ENCODE measurements around the gene STK31.
"Not testable (repeated sequence)": the region's sequence is repeated elsewhere in the genome, so short reads cannot be mapped to it uniquely, and the experiment has no call there.

The STK31 gene

DNA sequence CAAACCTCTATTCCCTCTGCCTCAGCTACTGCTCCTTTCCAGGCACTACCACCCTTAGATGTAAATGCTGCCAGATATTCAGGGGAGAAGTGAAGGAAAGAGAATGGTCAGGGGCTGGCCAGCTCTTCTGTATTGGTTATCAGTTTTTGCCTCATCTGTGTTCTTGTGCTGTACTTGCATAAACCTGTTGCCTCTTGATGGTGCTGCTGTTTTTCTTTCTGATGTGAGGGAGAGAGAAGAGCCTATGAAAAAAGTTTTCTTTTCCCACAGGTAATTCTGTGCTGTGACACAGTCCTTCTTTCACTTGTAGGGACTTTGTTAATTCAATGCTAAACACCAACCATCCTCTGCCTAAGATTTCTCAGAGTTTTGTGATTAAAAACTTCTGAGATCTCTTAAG is 57.5 kb downstream of the STK31 start:
- H3K36me3 ChIP-seq (ENCODE audit: control insufficient read depth, insufficient read depth, low read length), result no peaks in the 10 kb centered on the region
- no peak overlapping the region for H3K4me3 ChIP-seq (ENCODE audit: low read length)
- no peak overlapping the region for H3K9ac ChIP-seq (ENCODE audit: low read length)
- H3K9me3 ChIP-seq (ENCODE audit: control insufficient read depth, low read length), result no peaks in the 10 kb centered on the region
- no peaks in the 10 kb centered on the region for H3K27me3 ChIP-seq (ENCODE audit: control insufficient read depth, insufficient read depth, low read length)
- H3K4me1 ChIP-seq (ENCODE audit: control insufficient read depth, insufficient read depth, low read length), result peaks cover 3% of the 10 kb centered on the region

DNA sequence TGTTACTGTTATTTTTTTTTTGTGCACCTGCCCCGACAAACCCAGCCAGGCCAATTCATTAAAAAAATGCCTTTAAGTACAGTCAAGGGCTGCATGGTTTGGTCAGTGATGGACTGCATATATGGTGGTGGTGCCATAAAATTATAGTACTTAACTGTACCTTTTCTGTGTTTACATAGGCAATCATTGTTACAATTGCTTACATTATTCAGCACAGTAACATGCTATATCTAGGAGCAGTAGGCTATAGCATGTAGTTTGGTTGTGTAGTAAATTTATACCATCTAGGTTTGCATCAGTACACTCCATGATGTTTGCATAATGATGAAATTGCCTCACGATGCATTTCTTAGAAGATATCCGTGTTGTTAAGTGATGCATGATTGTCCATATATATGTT is 58.0 kb downstream of the STK31 start:
- no peaks in the 10 kb centered on the region for H3K36me3 ChIP-seq (ENCODE audit: control insufficient read depth, insufficient read depth, low read length)
- no peaks in the 10 kb centered on the region for H3K27me3 ChIP-seq (ENCODE audit: control insufficient read depth, insufficient read depth, low read length)
- H3K4me1 ChIP-seq (ENCODE audit: control insufficient read depth, insufficient read depth, low read length), result peaks cover 3% of the 10 kb centered on the region
- H3K9me3 ChIP-seq (ENCODE audit: control insufficient read depth, low read length), result no peaks in the 10 kb centered on the region
- no peak overlapping the region for H3K4me3 ChIP-seq (ENCODE audit: low read length)
- no peak overlapping the region for H3K9ac ChIP-seq (ENCODE audit: low read length)

DNA sequence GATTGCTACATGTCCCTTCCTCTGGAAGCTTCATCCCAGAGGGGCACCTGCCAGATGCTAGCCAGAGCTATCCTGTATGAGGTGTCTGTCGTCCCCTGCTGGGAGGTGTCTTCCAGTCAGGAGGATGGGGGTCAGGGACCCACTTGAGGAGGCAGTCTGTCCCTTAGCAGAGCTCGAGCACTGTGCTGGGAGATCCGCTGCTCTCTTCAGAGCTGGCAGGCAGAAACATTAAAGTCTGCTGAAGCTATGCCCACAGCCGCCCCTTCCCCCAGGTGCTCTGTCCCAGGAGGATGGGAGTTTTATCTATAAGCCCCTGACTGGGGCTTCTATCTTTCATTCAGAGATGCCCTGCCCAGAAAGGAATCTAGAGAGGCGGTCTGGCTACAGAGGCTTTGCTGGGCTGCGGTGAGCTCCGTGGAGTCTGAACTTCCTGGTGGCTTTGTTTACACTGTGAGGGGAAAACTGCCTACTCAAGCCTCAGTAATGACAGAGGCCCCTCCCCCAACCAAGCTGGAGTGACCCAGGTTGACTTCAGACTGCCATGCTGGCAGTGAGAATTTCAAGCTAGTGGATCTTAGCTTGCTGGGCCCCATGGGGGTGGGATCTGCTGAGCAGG is 69.3 kb downstream of the STK31 start:
- not testable (repeated sequence) for H3K9ac ChIP-seq (ENCODE audit: low read length); H3K4me3 ChIP-seq (ENCODE audit: low read length); H3K36me3 ChIP-seq (ENCODE audit: control insufficient read depth, insufficient read depth, low read length); H3K4me1 ChIP-seq (ENCODE audit: control insufficient read depth, insufficient read depth, low read length); H3K9me3 ChIP-seq (ENCODE audit: control insufficient read depth, low read length); H3K27me3 ChIP-seq (ENCODE audit: control insufficient read depth, insufficient read depth, low read length)

DNA sequence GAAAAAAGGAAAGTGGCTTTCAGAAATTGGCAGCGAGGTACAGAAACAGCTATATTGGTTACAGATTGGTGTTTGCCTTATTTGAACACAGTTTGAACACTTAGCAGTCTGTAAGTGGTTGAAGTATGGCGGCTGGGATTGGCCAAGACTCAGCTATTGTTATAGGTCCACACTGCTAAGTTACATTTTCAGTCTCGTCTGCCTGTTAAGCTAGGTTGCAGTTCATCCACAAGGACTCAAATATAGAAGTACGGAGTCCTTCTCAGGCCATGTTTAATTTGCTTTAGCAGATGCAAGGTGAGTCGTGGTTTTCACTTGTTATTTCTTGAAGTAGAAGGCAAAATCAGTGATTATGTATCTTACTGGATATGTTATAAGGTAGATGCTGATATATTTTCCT is 73.1 kb downstream of the STK31 start:
- no peaks in the 10 kb centered on the region for H3K36me3 ChIP-seq (ENCODE audit: control insufficient read depth, insufficient read depth, low read length)
- H3K27me3 ChIP-seq (ENCODE audit: control insufficient read depth, insufficient read depth, low read length), result no peaks in the 10 kb centered on the region
- H3K4me1 ChIP-seq (ENCODE audit: control insufficient read depth, insufficient read depth, low read length), result no peaks in the 10 kb centered on the region
- H3K9ac ChIP-seq (ENCODE audit: low read length), result no peak overlapping the region
- H3K9me3 ChIP-seq (ENCODE audit: control insufficient read depth, low read length), result no peaks in the 10 kb centered on the region
- no peak overlapping the region for H3K4me3 ChIP-seq (ENCODE audit: low read length)

DNA sequence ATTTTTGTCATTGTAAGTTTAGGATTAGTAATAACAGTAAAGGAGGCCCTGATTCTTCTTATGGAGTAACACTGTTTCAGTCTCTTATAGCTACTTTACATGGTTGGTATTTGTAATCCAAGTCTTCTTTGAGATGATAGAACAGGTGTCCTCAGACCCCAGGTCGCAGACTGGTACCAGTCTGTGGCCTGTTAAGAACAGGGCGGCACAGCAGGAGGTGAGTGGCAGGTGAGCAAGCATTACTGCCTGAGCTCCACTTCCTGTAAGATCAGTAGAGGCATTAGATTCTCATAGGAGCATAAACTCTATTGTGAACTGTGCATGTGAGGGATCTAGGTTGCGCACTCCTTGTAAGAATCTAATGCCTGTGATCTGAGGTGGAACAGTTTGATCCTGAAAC is 77.3 kb downstream of the STK31 start:
- H3K4me1 ChIP-seq (ENCODE audit: control insufficient read depth, insufficient read depth, low read length), result no peaks in the 10 kb centered on the region
- no peak overlapping the region for H3K4me3 ChIP-seq (ENCODE audit: low read length)
- no peaks in the 10 kb centered on the region for H3K36me3 ChIP-seq (ENCODE audit: control insufficient read depth, insufficient read depth, low read length)
- H3K9me3 ChIP-seq (ENCODE audit: control insufficient read depth, low read length), result no peaks in the 10 kb centered on the region
- H3K9ac ChIP-seq (ENCODE audit: low read length), result no peak overlapping the region
- H3K27me3 ChIP-seq (ENCODE audit: control insufficient read depth, insufficient read depth, low read length), result no peaks in the 10 kb centered on the region

DNA sequence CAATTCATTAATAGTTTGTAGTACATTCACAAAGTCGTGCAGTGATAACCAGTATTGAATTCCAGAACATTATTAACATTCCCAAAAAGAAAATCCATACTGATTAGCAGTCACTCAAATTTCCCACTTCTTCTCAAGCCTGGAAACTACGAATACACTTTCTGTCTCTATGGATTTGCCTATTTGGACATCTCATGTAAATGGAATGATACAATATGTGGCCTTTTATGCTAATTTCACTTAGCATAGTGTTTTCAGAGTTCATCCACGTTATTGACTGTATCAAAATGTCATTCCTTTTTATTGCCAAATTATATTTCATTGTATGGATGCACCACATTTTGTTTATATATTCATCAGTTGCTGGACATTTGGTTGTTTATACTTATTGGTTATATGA is 78.8 kb downstream of the STK31 start:
- Histone ChIP-seq H3K9me3 (ENCODE audit: control insufficient read depth, low read length) (no peaks in the 10 kb centered on the region), H3K27me3 (ENCODE audit: control insufficient read depth, insufficient read depth, low read length) (no peaks in the 10 kb centered on the region), H3K4me1 (ENCODE audit: control insufficient read depth, insufficient read depth, low read length) (no peaks in the 10 kb centered on the region), H3K9ac (ENCODE audit: low read length) (no peak overlapping the region), H3K4me3 (ENCODE audit: low read length) (no peak overlapping the region), H3K36me3 (ENCODE audit: control insufficient read depth, insufficient read depth, low read length) (no peaks in the 10 kb centered on the region)

DNA sequence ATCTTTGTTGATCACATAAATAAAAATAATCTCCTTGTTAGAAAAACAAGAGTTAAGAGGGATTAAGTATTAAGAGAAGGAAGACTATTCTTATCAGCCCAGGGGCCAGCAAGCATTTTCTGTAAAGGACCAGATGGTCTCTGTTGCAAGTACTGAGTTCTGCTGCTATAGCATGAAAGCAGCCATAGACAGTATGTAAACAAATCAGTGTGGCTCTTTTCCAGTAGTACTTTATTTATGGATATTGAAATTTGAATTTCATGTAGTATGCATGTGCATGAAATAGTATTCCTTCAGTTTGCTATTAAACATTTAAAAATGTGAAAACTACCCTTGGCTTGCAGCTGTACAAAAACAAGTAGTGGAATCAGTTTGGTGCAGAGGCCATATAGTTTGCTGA is 81.7 kb downstream of the STK31 start:
- no peaks in the 10 kb centered on the region for H3K9me3 ChIP-seq (ENCODE audit: control insufficient read depth, low read length)
- H3K4me3 ChIP-seq (ENCODE audit: low read length), result no peak overlapping the region
- H3K9ac ChIP-seq (ENCODE audit: low read length), result no peak overlapping the region
- no peaks in the 10 kb centered on the region for H3K36me3 ChIP-seq (ENCODE audit: control insufficient read depth, insufficient read depth, low read length)
- no peaks in the 10 kb centered on the region for H3K4me1 ChIP-seq (ENCODE audit: control insufficient read depth, insufficient read depth, low read length)
- no peaks in the 10 kb centered on the region for H3K27me3 ChIP-seq (ENCODE audit: control insufficient read depth, insufficient read depth, low read length)

DNA sequence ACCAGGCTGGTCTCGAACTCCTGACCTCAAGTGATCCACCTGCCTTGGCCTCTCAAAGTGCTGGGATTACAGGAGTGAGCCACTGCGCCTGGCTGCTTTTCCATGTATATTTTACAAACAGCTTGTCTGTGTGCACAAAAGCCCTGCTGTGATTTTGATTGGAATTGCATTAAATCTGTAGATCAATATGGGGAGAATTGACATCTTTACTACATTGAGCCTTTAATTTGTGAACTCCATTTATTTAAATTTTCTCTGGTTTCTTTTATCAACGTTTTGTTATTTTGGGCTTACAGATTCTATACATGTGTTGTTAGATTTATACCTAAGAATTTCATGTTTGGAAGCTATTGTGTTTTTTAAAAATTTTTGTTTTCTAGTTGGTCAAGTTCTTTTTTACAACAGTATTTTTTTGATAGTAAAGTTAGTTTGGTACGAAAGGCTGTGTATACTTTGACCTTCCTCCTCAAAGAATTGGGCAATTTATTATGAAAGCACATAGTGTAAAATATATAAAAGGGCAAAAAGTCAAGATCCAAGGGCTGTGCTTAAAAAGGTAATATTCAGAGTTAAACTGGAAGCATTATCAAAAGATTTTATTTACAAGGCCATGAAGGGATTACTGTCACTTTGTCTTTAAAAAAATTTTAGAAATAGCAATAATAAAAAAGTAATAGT is 92.8 kb downstream of the STK31 start:
- Histone ChIP-seq H3K9me3 (ENCODE audit: control insufficient read depth, low read length) (no peaks in the 10 kb centered on the region), H3K27me3 (ENCODE audit: control insufficient read depth, insufficient read depth, low read length) (no peaks in the 10 kb centered on the region), H3K4me1 (ENCODE audit: control insufficient read depth, insufficient read depth, low read length) (no peaks in the 10 kb centered on the region), H3K9ac (ENCODE audit: low read length) (no peak overlapping the region), H3K36me3 (ENCODE audit: control insufficient read depth, insufficient read depth, low read length) (no peaks in the 10 kb centered on the region), H3K4me3 (ENCODE audit: low read length) (no peak overlapping the region)

DNA sequence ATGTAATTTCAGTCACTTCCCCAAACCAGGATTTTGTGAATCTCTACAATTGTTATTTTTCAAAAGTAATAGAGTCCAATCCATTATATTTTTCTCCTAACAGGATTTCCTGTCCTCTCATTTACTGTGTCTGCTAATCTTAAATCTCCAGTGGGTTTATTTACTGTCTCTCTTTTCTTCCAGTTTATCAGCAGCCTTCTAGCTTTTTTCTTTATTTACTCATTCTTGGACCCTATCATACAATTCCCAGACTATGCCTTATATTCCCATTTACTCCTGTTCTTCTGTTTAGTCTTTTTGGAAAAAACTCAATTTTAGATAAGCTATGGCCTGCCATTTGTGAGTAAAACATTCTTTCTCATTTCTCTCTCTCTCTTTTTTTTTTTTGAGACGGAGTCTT is 94.7 kb downstream of the STK31 start:
- H3K36me3 ChIP-seq (ENCODE audit: control insufficient read depth, insufficient read depth, low read length), result no peaks in the 10 kb centered on the region
- no peak overlapping the region for H3K4me3 ChIP-seq (ENCODE audit: low read length)
- no peak overlapping the region for H3K9ac ChIP-seq (ENCODE audit: low read length)
- no peaks in the 10 kb centered on the region for H3K9me3 ChIP-seq (ENCODE audit: control insufficient read depth, low read length)
- H3K4me1 ChIP-seq (ENCODE audit: control insufficient read depth, insufficient read depth, low read length), result no peaks in the 10 kb centered on the region
- no peaks in the 10 kb centered on the region for H3K27me3 ChIP-seq (ENCODE audit: control insufficient read depth, insufficient read depth, low read length)

DNA sequence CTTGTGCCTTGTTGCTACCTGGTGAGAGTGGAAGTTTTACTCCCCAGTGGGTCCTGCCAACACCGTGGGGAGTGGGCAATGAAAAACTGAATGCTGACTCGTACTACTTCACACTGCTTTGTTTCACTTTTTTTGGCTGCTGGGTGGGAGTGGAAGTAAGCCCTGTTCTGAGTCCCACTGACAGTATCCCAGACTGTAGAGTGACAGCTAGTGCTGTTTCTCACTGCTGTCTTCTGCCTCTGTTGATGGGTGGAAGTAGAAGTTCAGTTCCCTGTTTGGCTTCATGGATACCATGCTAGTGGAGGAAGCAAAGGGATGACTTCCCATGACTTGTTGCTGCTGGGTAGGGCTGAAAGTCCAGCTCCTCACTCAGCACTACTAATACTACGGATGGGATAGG is 98.4 kb downstream of the STK31 start:
- Histone ChIP-seq H3K9ac (ENCODE audit: low read length) (no peak overlapping the region), H3K4me1 (ENCODE audit: control insufficient read depth, insufficient read depth, low read length) (no peaks in the 10 kb centered on the region)

DNA sequence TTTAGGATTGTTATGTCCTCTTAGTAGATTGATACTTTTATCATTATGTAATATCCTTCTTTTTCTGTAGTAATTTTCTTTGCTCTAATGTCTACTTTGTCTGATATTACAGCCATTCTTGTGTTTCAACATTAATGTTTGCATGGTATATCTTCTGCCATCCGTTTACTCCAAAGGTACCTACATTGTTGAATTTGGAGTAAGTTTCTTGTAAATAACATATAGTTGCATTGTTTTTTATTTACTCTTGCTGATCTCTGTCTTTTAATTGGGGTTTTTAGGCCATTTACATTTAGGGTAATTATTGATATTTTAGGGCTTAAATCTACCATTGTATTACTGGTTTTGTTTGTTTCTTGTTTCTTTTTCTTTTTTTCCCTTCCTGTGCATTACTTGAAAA is 100.1 kb downstream of the STK31 start:
- Histone ChIP-seq H3K27me3 (ENCODE audit: control insufficient read depth, insufficient read depth, low read length) (no peaks in the 10 kb centered on the region), H3K36me3 (ENCODE audit: control insufficient read depth, insufficient read depth, low read length) (no peaks in the 10 kb centered on the region), H3K4me3 (ENCODE audit: low read length) (no peak overlapping the region), H3K9me3 (ENCODE audit: control insufficient read depth, low read length) (no peaks in the 10 kb centered on the region), H3K9ac (ENCODE audit: low read length) (no peak overlapping the region), H3K4me1 (ENCODE audit: control insufficient read depth, insufficient read depth, low read length) (no peaks in the 10 kb centered on the region)

More for the DNA sequence above, 98.4 kb downstream of the STK31 start:
- H3K27me3 ChIP-seq (ENCODE audit: control insufficient read depth, insufficient read depth, low read length), result no peaks in the 10 kb centered on the region
- H3K36me3 ChIP-seq (ENCODE audit: control insufficient read depth, insufficient read depth, low read length), result no peaks in the 10 kb centered on the region
- no peak overlapping the region for H3K4me3 ChIP-seq (ENCODE audit: low read length)
- no peaks in the 10 kb centered on the region for H3K9me3 ChIP-seq (ENCODE audit: control insufficient read depth, low read length)

DNA sequence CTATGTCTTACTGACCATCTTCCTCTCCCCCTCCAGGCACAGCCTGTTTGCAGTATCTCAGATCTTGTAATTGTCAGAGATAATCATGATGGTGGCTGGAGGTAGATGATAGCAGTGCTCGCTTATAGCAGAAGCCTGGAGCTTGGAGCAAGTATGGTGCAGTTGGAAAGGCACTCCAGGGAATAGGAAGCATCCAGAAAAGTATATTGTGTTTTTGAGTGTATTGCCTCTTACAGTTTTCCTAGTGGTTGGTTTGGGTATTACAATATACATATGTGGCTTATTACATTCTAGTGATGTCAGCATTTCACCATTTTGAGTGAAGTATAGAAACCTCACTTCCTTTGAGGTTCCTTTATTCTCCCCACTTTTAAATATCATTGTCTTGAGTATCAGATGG is 101.5 kb downstream of the STK31 start:
- no peaks in the 10 kb centered on the region for H3K4me1 ChIP-seq (ENCODE audit: control insufficient read depth, insufficient read depth, low read length)
- H3K9ac ChIP-seq (ENCODE audit: low read length), result no peak overlapping the region
- H3K36me3 ChIP-seq (ENCODE audit: control insufficient read depth, insufficient read depth, low read length), result no peaks in the 10 kb centered on the region
- no peaks in the 10 kb centered on the region for H3K27me3 ChIP-seq (ENCODE audit: control insufficient read depth, insufficient read depth, low read length)
- H3K4me3 ChIP-seq (ENCODE audit: low read length), result no peak overlapping the region
- H3K9me3 ChIP-seq (ENCODE audit: control insufficient read depth, low read length), result no peaks in the 10 kb centered on the region

DNA sequence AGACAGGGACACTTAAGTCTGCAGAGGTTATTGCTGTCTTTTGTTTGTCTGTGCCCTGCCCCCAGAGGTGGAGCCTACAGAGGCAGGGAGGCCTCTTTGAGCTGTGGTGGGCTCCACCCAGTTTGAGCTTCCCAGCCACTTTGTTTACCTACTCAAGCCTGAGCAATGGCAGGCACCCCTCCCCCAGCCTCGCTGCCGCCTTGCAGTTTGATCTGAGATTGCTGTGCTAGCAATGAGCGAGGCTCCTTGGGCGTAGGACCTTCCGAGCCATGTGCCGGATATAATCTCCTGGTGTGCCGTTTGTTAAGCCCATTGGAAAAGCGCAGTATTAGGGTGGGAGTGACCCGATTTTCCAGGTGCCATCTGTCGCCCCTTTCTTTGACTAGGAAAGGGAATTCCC is 118.1 kb downstream of the STK31 start:
- H3K4me3 ChIP-seq (ENCODE audit: low read length); H3K4me1 ChIP-seq (ENCODE audit: control insufficient read depth, insufficient read depth, low read length); H3K9me3 ChIP-seq (ENCODE audit: control insufficient read depth, low read length); H3K27me3 ChIP-seq (ENCODE audit: control insufficient read depth, insufficient read depth, low read length); H3K9ac ChIP-seq (ENCODE audit: low read length); H3K36me3 ChIP-seq (ENCODE audit: control insufficient read depth, insufficient read depth, low read length): not testable (repeated sequence)

Measured in mucosa of stomach (tissue), 1 donor.